ENCODE measurements around the gene OR4D1. TPM values are rescaled to one million over a fixed set of nuclear protein-coding genes. Genes with fewer than 3 reads are reported as not detected.
"Not testable (repeated sequence)": the region's sequence is repeated elsewhere in the genome, so short reads cannot be mapped to it uniquely, and the experiment has no call there.

Gene OR4D1
- under 1 TPM; 0.34 to 0.35 TPM for total RNA-seq

GRCh38 chr17:58147930-58148434 is at the start of gene OR4D1:
OR4D1 (plus strand) TSS chr17:58148384; CDS start chr17:58155154, 6,770 bp downstream.
- no peak within 1 kb of the TSS for H3K4me3 Mint-ChIP-seq
- peaks cover 9% of the 10 kb centered on the region for H3K4me1 Mint-ChIP-seq (ENCODE audit: low read depth)
- peaks cover 7 to 16% of the 10 kb centered on the region in 2 donors for H3K9me3 Mint-ChIP-seq
- DNase-seq (no peak), ATAC-seq (replicated peaks in 1 of 2) (no peak)
- no peak within 1 kb of the TSS for H3K27ac Mint-ChIP-seq
- H3K27me3 Mint-ChIP-seq (ENCODE audit: low read depth) = no peaks in the 10 kb centered on the region
- H3K36me3 Mint-ChIP-seq (ENCODE audit: insufficient read depth in 2 of 2) = peaks cover 10 to 14% of the 10 kb centered on the region in 2 donors

- Mint-ChIP-seq H3K9me3 (no peaks in the 10 kb centered on the region), H3K27me3 (ENCODE audit: low read depth) (no peaks in the 10 kb centered on the region), H3K4me3 (no peak overlapping the region), H3K4me1 (ENCODE audit: low read depth) (peaks cover 4% of the 10 kb centered on the region), H3K27ac (no peak overlapping the region), H3K36me3 (ENCODE audit: insufficient read depth in 2 of 2) (no peaks in the 10 kb centered on the region)
- no peak for DNase-seq
- no peak for ATAC-seq (replicated peaks in 1 of 2)
These were observed 47.7 kb upstream of the OR4D1 start for GRCh38 chr17:58100506-58100905.

GRCh38 chr17:58101898-58102297 is 46.3 kb upstream of the OR4D1 start:
- not testable (repeated sequence) for H3K27me3 Mint-ChIP-seq (ENCODE audit: low read depth); H3K27ac Mint-ChIP-seq; H3K4me3 Mint-ChIP-seq; H3K4me1 Mint-ChIP-seq (ENCODE audit: low read depth); DNase-seq; H3K9me3 Mint-ChIP-seq; ATAC-seq (replicated peaks in 1 of 2); H3K36me3 Mint-ChIP-seq (ENCODE audit: insufficient read depth in 2 of 2)

- no peak for DNase-seq
- Mint-ChIP-seq H3K4me1 (ENCODE audit: low read depth) (no peaks in the 10 kb centered on the region), H3K36me3 (ENCODE audit: insufficient read depth in 2 of 2) (no peaks in the 10 kb centered on the region), H3K27ac (no peak overlapping the region), H3K4me3 (no peak overlapping the region), H3K9me3 (no peaks in the 10 kb centered on the region), H3K27me3 (ENCODE audit: low read depth) (no peaks in the 10 kb centered on the region)
- no peak for ATAC-seq (replicated peaks in 1 of 2)
These were observed 43.1 kb upstream of the OR4D1 start for GRCh38 chr17:58105093-58105492.

- H3K4me1 Mint-ChIP-seq (ENCODE audit: low read depth) = no peaks in the 10 kb centered on the region
- H3K4me3 Mint-ChIP-seq = no peak overlapping the region
- peaks cover 7% of the 10 kb centered on the region for H3K27me3 Mint-ChIP-seq (ENCODE audit: low read depth)
- ATAC-seq (replicated peaks in 1 of 2) (no peak), DNase-seq (no peak)
- no peak overlapping the region for H3K27ac Mint-ChIP-seq
- H3K9me3 Mint-ChIP-seq = no peaks in the 10 kb centered on the region
- no peaks in the 10 kb centered on the region for H3K36me3 Mint-ChIP-seq (ENCODE audit: insufficient read depth in 2 of 2)
These were observed 40.9 kb upstream of the OR4D1 start for GRCh38 chr17:58107306-58107705.

GRCh38 chr17:58109197-58109596 is 39.0 kb upstream of the OR4D1 start:
- peaks cover 7% of the 10 kb centered on the region for H3K27me3 Mint-ChIP-seq (ENCODE audit: low read depth)
- H3K9me3 Mint-ChIP-seq = no peaks in the 10 kb centered on the region
- no peak overlapping the region for H3K4me3 Mint-ChIP-seq
- no peak for ATAC-seq (replicated peaks in 1 of 2)
- H3K4me1 Mint-ChIP-seq (ENCODE audit: low read depth) = no peaks in the 10 kb centered on the region
- DNase-seq = no peak
- no peak overlapping the region for H3K27ac Mint-ChIP-seq
- no peaks in the 10 kb centered on the region for H3K36me3 Mint-ChIP-seq (ENCODE audit: insufficient read depth in 2 of 2)

- no peak for DNase-seq
- Mint-ChIP-seq H3K27ac (no peak overlapping the region), H3K9me3 (no peaks in the 10 kb centered on the region), H3K36me3 (ENCODE audit: insufficient read depth in 2 of 2) (no peaks in the 10 kb centered on the region), H3K4me3 (no peak overlapping the region), H3K27me3 (ENCODE audit: low read depth) (peaks cover 7% of the 10 kb centered on the region), H3K4me1 (ENCODE audit: low read depth) (no peaks in the 10 kb centered on the region)
- no peak for ATAC-seq (replicated peaks in 1 of 2)
These were observed 38.2 kb upstream of the OR4D1 start for GRCh38 chr17:58110012-58110411.

GRCh38 chr17:58111676-58112075 is 36.5 kb upstream of the OR4D1 start:
- Mint-ChIP-seq H3K27ac (no peak overlapping the region), H3K36me3 (ENCODE audit: insufficient read depth in 2 of 2) (no peaks in the 10 kb centered on the region), H3K4me3 (no peak overlapping the region), H3K4me1 (ENCODE audit: low read depth) (no peaks in the 10 kb centered on the region), H3K9me3 (no peaks in the 10 kb centered on the region), H3K27me3 (ENCODE audit: low read depth) (peaks cover 7% of the 10 kb centered on the region)
- ATAC-seq (replicated peaks in 1 of 2) = no peak
- DNase-seq = no peak

GRCh38 chr17:58112970-58113631 is 35.1 kb upstream of the OR4D1 start:
- Mint-ChIP-seq H3K9me3 (no peaks in the 10 kb centered on the region), H3K36me3 (ENCODE audit: insufficient read depth in 2 of 2) (no peaks in the 10 kb centered on the region), H3K4me3 (no peak overlapping the region), H3K27ac (no peak overlapping the region), H3K4me1 (ENCODE audit: low read depth) (no peaks in the 10 kb centered on the region), H3K27me3 (ENCODE audit: low read depth) (peaks cover 7% of the 10 kb centered on the region)
- DNase-seq = peak; percentile 82 to 86
- peak; percentile 79 to 92 for ATAC-seq (replicated peaks in 1 of 2)

- Mint-ChIP-seq H3K36me3 (ENCODE audit: insufficient read depth in 2 of 2) (no peaks in the 10 kb centered on the region), H3K9me3 (no peaks in the 10 kb centered on the region), H3K4me3 (no peak overlapping the region), H3K27ac (no peak overlapping the region), H3K4me1 (ENCODE audit: low read depth) (no peaks in the 10 kb centered on the region), H3K27me3 (ENCODE audit: low read depth) (peaks cover 10% of the 10 kb centered on the region)
- DNase-seq (no peak), ATAC-seq (replicated peaks in 1 of 2) (no peak)
These were observed 34.2 kb upstream of the OR4D1 start for GRCh38 chr17:58113947-58114346.

- Mint-ChIP-seq H3K4me3 (no peak overlapping the region), H3K27me3 (ENCODE audit: low read depth) (peaks cover 16% of the 10 kb centered on the region), H3K9me3 (no peaks in the 10 kb centered on the region), H3K27ac (no peak overlapping the region), H3K36me3 (ENCODE audit: insufficient read depth in 2 of 2) (no peaks in the 10 kb centered on the region), H3K4me1 (ENCODE audit: low read depth) (peaks cover 5% of the 10 kb centered on the region)
- ATAC-seq (replicated peaks in 1 of 2) (no peak), DNase-seq (no peak)
These were observed 30.8 kb upstream of the OR4D1 start for GRCh38 chr17:58117382-58117781.

- Mint-ChIP-seq H3K27ac (no peak overlapping the region), H3K36me3 (ENCODE audit: insufficient read depth in 2 of 2) (no peaks in the 10 kb centered on the region), H3K9me3 (no peaks in the 10 kb centered on the region), H3K27me3 (ENCODE audit: low read depth) (peaks cover 16% of the 10 kb centered on the region), H3K4me1 (ENCODE audit: low read depth) (peaks cover 5% of the 10 kb centered on the region), H3K4me3 (no peak overlapping the region)
- no peak for DNase-seq
- ATAC-seq (replicated peaks in 1 of 2) = no peak
These were observed 28.7 kb upstream of the OR4D1 start for GRCh38 chr17:58119491-58119890.

GRCh38 chr17:58120195-58120822 is 27.9 kb upstream of the OR4D1 start:
- Mint-ChIP-seq H3K36me3 (ENCODE audit: insufficient read depth in 2 of 2) (no peaks in the 10 kb centered on the region), H3K9me3 (no peaks in the 10 kb centered on the region), H3K4me3 (no peak overlapping the region), H3K27me3 (ENCODE audit: low read depth) (peaks cover 16% of the 10 kb centered on the region), H3K4me1 (ENCODE audit: low read depth) (peaks cover 5% of the 10 kb centered on the region), H3K27ac (no peak overlapping the region)
- no peak for ATAC-seq (replicated peaks in 1 of 2)
- DNase-seq = peak; percentile 34 to 36

GRCh38 chr17:58121925-58122324 is 26.3 kb upstream of the OR4D1 start:
- Mint-ChIP-seq H3K9me3 (no peaks in the 10 kb centered on the region), H3K36me3 (ENCODE audit: insufficient read depth in 2 of 2) (no peaks in the 10 kb centered on the region), H3K4me3 (no peak overlapping the region), H3K27me3 (ENCODE audit: low read depth) (peaks cover 16% of the 10 kb centered on the region), H3K27ac (no peak overlapping the region), H3K4me1 (ENCODE audit: low read depth) (peaks cover 5% of the 10 kb centered on the region)
- DNase-seq (peak; percentile 8 to 12), ATAC-seq (replicated peaks in 1 of 2) (peak in 1 of 2 donors; percentile 50)
